HG03025 (cell line): ENCODE measurements around the gene PXN.
"Not testable (repeated sequence)": the region's sequence is repeated elsewhere in the genome, so short reads cannot be mapped to it uniquely, and the experiment has no call there.

ENCODE experiments used
- ATAC-seq: cut with Tn5 transposase; IDR thresholded peaks from one replicate; pipeline ENCODE4 v1.9.1; 2021; ENCODE audit warnings: mild to moderate bottlenecking, moderate library complexity; ENCODE audit not compliant: unreplicated experiment, low FRiP score

The PXN gene

GRCh38 chr12:120227233-120228040 is 38.1 kb downstream of the PXN start:
- no peak for ATAC-seq

- no peak for ATAC-seq
Measured at GRCh38 chr12:120225852-120226640, 39.5 kb downstream of the PXN start.

GRCh38 chr12:120225200-120225558 is 40.4 kb downstream of the PXN start:
- no peak for ATAC-seq

- ATAC-seq, result no peak
Measured at GRCh38 chr12:120224304-120225199, 41.0 kb downstream of the PXN start.

- no peak for ATAC-seq
Measured at GRCh38 chr12:120223458-120224303, 41.8 kb downstream of the PXN start.

- no peak for ATAC-seq
Measured at GRCh38 chr12:120222288-120222832, 43.2 kb downstream of the PXN start.

- ATAC-seq, result no peak
Measured at GRCh38 chr12:120221576-120221900, 44.0 kb downstream of the PXN start.

GRCh38 chr12:120220838-120221575 is 44.5 kb downstream of the PXN start:
- ATAC-seq, result no peak

- ATAC-seq, result no peak
Measured at GRCh38 chr12:120218680-120219606, 46.6 kb downstream of the PXN start.

- no peak for ATAC-seq
Measured at GRCh38 chr12:120216742-120217605, 48.6 kb downstream of the PXN start.

GRCh38 chr12:120215766-120216735 is 49.5 kb downstream of the PXN start:
- ATAC-seq, result no peak

- no peak for ATAC-seq
Measured at GRCh38 chr12:120215357-120215735, 50.2 kb downstream of the PXN start.

- ATAC-seq, result no peak
Measured at GRCh38 chr12:120214626-120215356, 50.7 kb downstream of the PXN start.

GRCh38 chr12:120213758-120214157 is 51.8 kb downstream of the PXN start:
- ATAC-seq, result no peak

- not testable (repeated sequence) for ATAC-seq
Measured at GRCh38 chr12:120213182-120213581, 52.3 kb downstream of the PXN start.
